HG03558 (cell line): ENCODE measurements around the gene OVCA2.
A peak's percentile ranks its signal among the peaks of the same experiment; 100 is the strongest.

Experiments
- ATAC-seq: cut with Tn5 transposase; IDR thresholded peaks from one replicate; pipeline ENCODE4 v1.9.1; 2021; ENCODE audit warnings: moderate number of reproducible peaks; ENCODE audit not compliant: unreplicated experiment; ENCODE audit errors: extremely low read depth

Gene OVCA2

DNA sequence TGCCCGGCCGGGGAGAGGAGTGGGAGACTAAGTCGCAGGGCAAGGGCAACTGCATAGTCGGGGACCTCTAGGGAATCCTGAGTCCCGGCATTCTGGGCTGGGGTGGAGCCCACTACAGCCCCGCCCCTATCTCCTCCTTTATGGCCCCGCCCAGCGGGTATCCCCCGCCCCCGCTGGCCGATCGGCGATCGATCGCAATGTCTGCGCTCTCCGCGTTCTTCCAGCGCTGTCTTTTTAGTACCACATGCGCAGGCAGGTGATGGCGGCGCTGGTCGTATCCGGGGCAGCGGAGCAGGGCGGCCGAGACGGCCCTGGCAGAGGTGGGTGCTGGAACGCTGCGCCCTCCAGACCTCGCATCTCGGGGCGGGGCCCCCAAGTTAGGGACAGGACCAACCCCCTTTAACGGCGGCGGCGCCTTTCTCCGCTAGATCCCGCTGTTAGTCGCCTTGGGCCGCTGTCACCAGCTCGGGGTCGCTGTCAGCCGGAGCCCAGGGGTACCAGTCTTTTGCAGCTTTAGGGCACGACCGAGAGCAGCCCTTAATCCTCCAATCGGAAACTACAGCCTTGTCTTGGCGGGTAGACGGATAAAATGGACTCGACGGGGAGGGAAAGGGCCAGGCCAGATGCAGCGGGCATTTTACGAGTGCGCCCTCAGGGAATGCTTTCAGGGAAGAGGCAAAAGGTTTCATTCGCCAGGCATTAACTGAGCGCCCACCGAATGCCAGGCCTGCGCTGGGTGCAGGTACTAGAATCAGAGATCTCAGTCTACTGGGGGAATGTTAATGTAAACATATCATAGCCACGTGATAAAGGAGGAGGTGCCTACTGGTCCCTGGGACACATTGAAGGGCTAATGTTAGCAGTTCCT is 11.7 kb upstream of the OVCA2 start, which contains the start of gene DPH1:
Gene DPH1, plus strand, starts transcription at position 243 of the 868 bp plus-strand sequence. Its CDS starts 17 bp downstream, at position 260.
- ATAC-seq = no peak

DNA sequence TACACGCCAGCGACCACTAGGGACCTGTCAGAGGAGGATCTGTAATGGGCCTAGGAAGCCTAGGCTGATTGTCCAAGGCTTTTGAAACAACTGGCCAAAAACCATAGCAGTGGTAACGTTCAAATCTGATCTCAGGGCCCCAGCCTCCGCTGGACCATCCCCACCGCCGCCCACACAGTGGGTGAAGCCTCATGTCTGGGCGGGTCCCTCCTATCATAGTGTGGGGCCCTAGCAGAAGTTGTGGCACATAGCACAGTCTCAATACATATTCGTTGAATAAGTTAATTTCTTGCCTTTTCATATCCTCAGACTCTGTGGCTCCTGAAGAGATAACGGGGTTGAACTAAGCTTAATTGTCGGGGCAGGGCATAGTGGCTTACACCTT is 11.1 kb upstream of the OVCA2 start:
- ATAC-seq = no peak

DNA sequence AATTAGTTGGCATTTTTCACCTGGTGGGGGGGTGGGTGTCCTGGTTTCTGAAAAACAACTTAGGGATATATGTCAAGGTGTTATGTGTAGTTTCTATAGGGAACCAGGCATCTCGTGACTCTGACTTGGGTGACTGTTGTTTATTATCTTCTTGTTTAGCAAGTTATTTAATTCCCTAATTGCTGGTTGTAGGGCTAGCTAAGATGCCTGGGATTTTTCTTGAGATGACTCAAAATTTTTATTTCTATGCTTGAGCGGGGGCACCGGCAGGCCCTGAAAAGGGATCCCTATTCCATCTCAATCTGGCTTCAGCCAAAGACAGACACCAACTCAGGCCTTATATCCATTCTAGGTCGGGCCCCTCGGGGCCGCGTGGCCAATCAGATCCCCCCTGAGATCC is 8.7 kb upstream of the OVCA2 start:
- no peak for ATAC-seq

DNA sequence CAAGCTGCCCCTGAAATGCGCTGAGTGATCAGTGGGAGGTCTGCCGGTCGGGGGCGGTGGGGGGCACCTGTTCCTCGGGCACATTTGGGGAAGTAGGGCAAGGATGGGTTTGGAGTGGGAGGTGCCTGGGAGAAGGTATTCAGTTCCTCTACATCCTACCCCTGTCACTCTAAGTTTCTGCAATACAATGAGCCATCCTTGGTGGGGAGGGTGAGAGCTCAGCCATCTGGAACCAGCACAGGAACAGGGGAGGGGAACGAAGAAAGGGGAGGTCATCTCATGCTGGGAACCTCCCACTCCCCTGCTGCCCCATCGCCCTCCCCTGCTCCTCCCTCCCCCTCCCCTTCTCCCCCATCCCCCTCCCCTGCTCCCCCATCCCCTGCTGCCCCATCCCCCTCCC is 7.7 kb upstream of the OVCA2 start:
- ATAC-seq = no peak

DNA sequence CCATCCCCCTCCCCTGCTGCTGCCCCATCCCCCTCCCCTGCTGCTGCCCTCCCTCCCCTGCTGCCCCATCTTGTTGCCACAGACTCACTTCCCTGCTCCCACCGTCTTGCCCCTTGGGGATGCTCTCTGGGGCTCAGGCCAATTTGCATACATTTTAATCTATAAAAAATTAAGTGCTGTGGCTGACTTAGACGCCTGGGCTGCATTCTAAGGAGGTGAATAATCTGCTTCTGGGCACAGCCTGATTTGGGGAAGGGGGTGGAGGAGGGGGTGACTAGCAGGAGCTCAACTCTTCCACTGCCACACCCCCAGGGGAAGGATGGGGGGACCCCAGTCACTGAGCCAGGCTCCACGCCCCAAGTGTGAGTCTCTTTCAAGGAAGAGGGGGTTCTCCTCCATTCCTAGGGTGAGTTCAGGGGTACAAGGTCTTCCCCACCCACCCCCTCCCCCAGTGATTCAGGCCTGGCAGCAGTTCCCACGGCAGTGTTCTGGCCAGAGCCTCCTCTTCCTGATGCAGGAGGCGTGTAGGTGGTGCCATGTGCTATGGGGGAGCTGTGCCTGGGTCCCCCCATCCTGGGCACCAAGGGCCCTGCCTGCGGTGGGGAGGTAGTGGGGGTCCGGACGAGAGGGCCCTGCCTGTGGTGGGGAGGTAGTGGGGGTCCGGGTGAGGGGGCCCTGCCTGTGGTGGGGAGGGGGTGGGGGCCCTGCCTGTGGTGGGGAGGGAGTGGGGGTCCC is 6.8 kb upstream of the OVCA2 start:
- no peak for ATAC-seq

DNA sequence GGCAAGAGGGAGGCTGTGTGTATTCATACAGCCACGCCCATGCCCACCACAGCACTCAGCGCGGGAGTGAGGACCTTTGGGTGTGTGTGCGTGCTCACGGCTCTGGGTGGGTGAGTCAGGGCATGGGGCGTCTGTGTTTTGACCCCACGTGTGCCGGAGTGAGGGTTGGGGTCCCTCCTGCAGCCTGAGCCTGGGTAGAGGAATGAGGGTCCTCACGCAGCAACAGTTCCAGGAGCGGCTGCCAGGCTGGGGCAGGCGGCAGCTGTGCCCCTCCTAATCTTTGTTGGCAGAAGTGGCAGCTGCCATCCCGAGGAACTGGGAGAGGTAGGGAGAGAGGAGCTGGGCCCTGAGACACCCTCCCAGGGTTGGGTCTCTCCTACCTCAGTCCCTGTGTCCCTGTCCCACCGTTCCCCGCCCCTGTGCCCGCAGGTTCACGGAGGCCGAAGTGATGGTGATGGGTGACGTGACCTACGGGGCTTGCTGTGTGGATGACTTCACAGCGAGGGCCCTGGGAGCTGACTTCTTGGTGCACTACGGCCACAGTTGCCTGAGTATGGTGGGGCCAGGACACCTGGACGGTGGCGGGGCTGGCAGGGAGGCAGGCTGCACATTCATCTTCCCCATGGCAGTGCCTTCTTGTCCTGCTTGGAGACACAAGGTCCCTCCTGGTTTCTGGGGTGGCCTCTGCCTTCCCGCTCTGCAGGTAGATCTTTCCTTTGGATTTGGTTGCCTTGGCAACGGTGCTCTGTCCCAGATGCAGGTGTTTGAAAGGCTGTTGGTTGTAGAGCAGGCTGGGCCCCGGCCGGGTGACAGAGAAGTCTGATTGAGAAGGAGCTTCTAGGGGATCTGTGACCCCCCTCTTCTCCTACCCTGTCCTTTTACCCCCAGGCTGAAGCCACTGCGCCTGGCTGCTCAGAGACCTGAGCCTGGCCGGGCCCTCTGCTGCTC is 6.0 kb upstream of the OVCA2 start:
- ATAC-seq = no peak

DNA sequence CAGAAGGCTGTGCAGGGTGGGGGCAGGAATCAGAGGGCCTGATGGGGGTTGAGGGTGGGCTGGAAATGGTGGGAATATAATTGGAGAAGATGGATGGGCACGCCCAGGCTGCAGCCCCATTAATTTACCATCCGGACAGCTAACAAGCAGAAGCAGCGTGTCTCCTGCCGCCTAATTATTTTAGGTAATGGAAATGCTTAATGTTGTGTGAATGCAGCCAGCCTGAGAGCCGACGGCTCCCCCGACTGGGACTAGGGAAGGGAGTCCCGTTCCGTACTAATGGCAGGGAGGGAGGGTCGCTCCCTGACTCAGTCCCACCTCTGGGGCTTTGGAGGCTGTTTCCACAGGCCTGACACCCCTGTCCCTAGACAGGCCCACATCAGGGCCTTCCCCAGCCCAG is 4.7 kb upstream of the OVCA2 start:
- ATAC-seq = no peak

DNA sequence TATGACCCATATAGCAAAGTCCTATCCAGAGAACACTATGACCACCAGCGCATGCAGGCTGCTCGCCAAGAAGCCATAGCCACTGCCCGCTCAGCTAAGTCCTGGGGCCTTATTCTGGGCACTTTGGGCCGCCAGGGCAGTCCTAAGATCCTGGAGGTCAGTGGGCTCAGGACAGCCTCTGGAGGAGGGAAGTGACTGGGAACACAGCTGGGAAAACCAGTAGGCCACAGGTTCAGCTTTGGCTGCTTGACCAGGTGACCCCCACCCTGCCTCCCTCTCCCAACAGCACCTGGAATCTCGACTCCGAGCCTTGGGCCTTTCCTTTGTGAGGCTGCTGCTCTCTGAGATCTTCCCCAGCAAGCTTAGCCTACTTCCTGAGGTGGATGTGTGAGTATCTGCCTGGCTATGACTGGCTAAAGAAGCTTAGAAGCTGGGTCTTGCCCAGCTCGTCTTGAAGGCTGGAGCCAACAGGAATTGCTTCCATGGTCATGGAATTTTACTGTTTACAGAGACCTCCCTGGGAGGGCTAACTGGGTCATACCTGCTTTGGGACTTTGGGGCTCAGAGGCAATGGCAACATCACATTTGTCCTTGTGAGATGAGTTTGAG is 1.5 kb upstream of the OVCA2 start:
- no peak for ATAC-seq

DNA sequence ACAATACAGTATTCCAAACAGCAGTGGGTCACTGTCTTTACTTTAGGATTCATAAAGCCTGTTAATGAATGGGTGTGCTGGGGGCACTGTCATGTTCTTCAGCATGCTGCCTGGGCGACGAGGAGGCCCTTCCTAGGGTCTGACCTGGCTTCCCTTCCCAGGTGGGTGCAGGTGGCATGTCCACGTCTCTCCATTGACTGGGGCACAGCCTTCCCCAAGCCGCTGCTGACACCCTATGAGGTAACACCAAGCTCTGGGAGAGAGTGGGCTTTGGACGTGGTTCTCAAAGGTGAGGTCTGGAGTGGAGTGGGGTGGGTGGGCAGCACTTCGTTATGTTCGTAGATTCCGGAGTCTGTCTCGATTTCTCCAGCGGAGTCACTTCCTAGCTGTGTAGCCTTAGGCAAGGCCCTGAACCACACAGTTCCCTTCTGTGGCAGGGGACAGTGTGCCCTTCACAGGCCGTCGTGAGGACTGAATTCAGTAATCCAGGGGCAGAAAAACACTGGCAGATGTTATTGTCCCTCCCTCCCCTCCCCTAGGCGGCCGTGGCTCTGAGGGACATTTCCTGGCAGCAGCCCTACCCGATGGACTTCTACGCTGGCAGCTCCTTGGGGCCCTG is 771 bp upstream of the OVCA2 start:
- no peak for ATAC-seq

DNA sequence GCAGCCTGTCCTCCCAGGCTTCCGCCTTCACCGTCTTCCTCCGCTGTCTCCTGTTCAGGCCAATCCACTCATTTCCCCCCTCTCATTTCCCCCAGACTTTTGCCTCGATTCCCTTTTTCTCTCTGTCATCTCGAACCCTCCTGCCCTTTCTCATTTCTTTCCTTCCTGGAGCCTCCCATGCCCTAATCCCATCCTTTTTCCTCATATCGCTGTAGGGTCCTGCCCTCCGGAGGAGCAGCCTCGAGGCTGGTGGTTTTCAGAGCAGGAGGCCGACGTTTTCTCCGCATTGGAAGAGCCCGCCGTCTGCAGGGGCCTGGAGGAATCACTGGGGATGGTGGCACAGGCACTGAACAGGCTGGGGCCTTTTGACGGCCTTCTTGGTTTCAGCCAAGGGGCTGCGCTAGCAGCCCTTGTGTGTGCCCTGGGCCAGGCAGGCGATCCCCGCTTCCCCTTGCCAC is 597 bp downstream of the OVCA2 start:
- no peak for ATAC-seq

DNA sequence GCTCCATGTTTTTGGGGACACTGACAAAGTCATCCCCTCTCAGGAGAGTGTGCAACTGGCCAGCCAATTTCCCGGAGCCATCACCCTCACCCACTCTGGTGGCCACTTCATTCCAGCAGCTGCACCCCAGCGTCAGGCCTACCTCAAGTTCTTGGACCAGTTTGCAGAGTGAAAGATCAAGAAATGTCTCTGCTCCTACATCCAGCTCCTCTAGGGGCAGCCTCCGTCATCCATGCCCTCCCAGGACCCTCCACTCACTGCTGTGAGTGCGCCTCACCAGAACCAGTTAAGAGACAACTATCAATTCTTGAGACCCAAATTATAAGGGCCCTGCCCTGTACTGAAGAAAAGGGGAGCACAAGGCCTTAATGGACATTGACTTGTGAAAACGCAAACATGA is 1.1 kb downstream of the OVCA2 start:
- no peak for ATAC-seq

DNA sequence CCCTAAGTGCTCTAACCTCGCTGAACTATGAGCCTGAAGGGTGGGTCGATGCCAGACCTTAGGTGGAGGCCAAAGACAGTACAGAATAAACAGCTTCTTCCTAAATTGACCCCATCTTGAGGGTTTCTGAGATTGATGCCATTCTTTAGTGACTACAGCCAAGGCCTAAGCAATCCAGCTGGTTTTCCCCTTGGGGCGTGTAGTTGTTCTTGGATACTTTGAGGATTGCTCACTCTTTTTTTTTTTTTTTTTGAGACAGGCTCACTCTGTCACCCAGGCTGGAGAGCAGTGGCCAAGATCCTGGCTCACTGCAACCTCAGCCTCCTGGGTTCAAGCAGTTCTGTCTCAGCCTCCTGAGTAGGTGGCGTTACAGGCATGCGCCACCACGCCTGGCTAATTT is 2.0 kb downstream of the OVCA2 start:
- ATAC-seq = no peak

DNA sequence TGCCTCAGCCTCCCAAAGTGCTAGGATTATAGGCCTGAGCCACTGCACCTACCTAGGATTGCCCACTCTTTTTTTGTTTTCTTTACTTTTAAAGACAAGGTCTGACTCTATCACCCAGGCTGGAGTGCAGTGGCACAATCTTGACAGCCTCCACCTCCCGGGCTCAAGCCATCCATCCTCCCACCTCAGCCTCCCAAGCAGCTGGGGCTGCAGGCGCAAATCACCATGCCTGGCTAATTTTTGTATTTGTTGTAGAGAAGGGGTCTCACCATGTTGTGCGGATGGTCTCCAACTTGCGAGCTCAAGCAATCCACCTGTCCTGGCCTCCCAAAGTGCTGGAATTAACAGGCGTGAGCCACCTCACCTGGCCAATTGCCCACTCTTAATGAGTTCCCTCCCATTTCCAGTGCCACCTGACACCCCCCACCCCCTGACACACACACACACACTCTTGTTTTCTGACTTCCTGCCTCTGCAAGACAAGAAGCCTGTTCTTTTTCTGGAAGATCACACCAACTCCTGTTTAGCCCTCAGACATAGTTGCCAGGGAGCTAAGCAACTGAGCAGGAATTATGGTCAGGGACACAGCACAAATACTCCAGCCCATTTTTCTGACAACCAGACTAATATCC is 2.6 kb downstream of the OVCA2 start:
- no peak for ATAC-seq

DNA sequence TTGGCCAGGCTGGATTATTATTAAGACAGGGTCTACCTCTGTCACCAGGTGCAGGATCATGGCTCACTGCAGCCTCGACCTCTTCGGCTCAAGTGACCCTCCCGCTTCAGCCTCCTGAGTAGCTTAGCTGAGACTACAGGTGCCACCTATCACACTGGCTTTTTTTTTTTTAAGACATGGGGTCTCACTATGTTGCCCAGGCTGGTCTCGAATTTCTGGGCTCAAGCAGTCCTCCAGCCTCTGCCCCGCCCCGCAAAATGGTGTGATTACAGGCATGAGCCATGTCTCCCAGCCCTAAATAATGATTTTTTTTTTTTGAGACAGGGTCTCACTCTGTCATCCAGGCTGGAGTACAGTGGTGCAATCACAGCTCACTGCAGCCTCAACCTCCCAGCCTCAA is 5.8 kb downstream of the OVCA2 start:
- ATAC-seq = no peak

DNA sequence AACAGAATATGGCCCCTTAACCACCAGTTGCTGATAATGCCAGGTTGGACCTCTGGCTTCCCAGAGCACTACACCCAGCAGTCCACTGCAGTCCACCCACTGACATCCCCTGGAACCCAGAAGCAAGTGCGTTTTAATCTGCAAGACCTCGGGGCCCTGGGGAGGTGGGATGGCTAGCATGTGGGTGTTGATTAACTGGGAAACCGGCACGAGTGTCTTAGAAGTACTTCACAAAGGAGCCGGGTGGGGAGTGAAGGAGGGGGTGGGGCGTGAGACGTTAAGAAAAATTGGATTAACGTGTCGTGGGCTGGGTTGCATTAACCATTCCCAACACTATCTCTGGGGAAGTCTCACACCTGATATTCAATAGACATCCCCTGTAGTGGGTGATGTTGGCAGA is 7.0 kb downstream of the OVCA2 start:
- no peak for ATAC-seq

DNA sequence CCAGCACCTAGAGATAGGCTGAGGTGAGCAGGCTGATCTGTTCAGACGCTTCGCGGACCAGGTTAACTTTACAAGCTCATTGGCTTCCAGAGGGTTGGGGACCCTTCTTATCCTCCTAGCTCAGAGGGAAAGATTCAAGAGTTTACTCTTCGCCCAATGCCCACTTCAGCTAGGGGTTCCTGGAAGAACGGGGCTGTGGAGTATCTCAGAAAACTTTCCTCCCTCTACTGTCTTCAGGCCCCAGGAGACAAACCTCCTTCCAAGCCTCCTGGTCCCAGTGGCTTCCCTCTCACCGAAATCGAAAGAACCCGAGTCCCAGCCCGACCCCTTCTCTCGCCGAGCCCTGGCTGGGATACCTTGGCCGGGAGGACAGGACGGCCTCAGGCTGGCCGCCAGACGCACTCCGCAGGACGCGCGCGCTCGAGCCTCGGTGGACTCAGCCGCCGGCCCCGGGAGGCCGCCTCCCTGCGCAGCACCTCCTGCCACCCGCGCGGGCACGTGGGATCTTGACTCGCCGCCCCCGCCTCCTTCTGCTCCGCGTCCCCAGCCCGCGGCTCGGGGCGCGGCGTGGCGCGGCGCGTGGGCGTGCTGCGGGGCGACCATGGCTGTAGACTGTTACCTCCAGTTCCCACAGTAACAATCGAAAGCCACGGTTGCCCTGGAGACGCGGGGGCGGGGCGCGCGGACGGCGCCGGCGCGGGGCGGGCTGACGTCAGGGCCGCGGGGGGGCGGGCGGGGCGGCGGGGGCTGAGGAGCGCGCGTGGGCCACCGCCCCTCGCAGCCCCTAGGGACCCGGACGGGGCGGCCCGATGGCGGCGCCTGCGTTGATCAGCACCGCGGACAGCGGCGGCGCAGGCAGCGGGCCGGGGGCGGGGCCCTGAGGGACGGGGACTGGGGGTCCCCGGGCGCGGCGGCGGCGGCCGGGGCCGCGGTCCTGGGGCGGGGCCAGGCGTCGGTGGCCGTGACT is 7.8 kb downstream of the OVCA2 start:
- ATAC-seq = peak; percentile 39

DNA sequence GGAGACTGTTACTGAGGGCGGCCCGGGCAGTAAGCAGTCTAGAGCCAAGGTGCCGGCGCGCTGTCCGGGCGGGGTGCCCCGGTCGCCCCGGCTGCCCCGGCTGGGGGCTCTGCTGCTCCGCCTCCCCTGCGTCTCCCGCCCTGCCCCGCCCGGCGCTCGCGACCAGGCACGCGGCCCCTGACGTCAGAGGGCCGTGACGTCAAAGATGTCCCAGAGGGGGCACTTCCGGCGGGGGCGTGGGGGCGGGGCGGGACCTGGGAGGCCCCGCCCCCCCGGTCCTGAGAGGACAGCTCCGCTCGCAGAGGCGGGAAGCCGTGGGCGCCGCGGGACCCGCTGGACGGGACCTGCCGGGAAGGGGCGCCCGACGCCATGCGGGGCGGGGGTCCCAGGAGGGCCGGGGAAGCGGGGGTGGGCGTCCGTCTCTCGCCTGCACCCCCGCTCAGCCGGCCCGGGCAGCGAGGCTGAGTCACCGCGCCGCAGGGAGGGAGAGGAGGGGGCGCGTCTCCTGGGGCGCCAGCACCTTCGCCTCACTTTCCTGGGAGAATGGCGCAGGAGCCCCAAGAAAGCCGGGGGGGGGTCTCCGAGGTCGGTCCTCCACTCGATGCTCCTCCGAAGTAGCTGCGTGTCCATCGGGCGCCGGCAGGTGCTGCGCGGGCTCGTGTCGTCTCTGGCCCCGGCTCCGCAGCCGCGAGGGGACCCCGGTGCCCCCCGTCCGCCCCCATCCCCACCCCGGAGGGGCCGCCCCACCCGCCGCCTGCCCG is 8.7 kb downstream of the OVCA2 start:
- no peak for ATAC-seq
